Measurements from ENCODE around the gene NEMP2.

NEMP2 gene

GRCh38 chr2:190554357-190555006 is 20.0 kb upstream of the NEMP2 start:
- no peak for DNase-seq

- no peak for DNase-seq
Measured at GRCh38 chr2:190553254-190553653, 18.7 kb upstream of the NEMP2 start.

GRCh38 chr2:190551928-190552327 is 17.4 kb upstream of the NEMP2 start:
- DNase-seq, result no peak

GRCh38 chr2:190550137-190550536 is 15.6 kb upstream of the NEMP2 start:
- DNase-seq, result no peak

DNA sequence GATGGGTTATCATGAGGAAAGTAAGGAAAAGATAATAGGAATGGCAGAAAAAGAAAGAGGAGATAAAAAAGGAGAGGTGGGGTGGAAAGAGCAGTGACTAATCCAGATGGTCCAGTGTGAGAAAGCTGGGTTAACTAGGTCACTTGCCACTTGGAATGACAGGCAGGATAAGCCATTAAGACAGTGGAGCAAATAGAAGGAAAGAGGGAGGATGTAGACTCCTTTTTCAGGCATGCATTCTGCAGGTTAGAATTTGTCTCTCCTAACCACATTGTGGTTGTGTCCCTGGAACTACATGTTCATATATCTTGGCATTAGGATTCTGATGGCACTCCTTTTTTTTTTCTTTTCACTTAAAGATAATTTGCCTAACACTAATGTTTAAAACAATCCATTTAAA is 13.4 kb upstream of the NEMP2 start:
- no peak for DNase-seq

DNA sequence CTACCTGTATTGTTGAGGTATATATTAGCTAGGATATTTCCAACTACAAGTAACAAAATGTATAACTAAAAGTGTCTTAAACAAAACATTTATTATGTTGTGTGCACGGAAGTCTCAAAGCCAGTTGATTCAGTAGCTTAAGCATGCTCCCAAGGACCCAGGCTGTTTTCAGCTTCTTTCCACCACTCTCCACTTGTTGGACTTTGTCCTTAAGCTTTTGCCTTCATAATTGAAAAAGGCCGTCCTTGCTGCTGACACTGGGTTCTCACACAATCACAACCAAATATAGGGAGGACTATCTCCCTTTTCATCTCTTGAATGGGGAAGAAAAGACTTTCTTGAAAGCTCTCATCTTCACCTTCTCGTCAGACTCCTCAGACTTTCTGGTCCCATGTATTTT is 12.2 kb upstream of the NEMP2 start:
- DNase-seq, result no peak

- no peak for DNase-seq
Measured at GRCh38 chr2:190545555-190546385, 11.2 kb upstream of the NEMP2 start.

GRCh38 chr2:190545093-190545492 is 10.6 kb upstream of the NEMP2 start:
- DNase-seq, result no peak

GRCh38 chr2:190540048-190540447 is 5.5 kb upstream of the NEMP2 start:
- no peak for DNase-seq

DNA sequence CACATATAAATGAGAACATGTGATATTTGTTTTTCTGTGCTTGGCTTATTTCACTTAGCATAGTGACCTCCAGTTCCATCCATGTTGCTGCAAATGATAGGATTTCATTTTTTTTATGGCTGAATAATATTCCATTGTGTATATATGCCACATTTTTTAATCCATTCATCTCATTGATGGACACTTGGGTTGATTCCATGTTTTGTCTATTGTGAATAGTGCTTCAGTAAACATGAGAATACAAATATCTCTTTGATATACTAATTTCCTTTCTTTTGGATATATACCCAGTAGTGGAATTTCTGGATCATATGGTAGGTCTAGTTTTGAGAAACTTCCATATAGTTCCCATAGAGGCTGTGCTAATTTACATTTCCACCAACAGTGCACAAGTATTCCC is 3.7 kb upstream of the NEMP2 start:
- no peak for DNase-seq

GRCh38 chr2:190537765-190538164 is 3.2 kb upstream of the NEMP2 start:
- DNase-seq, result no peak

- DNase-seq, result no peak
Measured at GRCh38 chr2:190535586-190535985, 1.1 kb upstream of the NEMP2 start.

GRCh38 chr2:190535121-190535439 is 558 bp upstream of the NEMP2 start:
- DNase-seq, result no peak

- DNase-seq, result peak; percentile 56
Measured at GRCh38 chr2:190533968-190534309, 583 bp downstream of the NEMP2 start.

DNA sequence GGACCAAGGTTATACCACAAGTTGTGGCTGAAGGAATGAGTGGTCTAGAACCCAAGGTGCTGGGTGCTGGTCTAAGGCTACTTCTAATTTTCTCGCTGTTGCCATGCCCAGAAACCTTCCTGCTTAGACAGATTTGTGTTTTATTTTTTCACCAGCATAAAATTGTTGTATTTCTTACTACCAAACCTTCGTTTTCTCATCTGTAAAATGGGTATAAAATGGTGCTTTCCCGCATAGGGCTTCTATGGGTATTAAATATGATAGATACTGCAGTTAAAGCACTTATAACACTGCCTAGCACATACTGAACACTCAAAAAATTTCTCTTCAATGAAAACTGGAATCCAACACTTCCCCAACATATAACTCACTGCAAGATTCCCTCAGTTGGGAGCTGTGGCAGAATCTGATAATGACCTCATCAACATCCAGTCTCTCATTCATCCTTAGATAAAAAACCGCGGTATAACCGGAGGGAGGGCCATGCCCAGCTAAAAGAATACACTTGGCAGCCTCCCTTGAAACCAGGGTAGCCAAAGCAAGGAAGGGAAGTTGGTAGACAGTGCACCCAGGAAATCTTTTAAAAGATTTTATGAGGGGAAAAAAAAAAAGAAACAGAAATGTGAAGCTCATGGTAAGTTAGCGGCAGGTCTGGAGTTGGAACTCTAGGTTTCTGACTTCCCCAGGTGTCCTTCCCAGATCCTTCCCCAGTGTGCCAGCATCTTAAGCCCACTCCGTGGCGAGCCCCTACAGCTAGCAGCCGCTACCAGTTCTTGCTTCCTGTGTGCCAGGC is 1.2 kb downstream of the NEMP2 start:
- no peak for DNase-seq

DNA sequence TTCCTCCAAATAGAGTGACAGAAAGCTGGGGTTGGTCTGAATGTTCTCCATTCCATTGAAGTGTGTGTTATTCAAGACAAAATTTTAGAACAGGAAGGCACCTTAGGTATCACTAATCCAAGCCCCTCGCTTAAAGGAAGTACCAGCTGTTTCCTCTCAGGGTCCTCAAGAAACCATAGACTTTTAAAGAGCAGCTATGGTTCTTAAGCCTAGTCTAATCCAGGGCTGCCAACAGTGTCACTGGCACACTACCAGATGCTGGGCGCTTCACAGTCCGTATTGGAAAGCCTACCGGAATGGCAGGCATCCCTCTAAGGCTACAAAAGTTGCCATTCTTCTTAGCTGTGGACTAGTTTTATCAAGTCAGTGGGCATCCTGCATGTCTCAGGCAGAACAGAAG is 1.9 kb downstream of the NEMP2 start:
- no peak for DNase-seq

DNA sequence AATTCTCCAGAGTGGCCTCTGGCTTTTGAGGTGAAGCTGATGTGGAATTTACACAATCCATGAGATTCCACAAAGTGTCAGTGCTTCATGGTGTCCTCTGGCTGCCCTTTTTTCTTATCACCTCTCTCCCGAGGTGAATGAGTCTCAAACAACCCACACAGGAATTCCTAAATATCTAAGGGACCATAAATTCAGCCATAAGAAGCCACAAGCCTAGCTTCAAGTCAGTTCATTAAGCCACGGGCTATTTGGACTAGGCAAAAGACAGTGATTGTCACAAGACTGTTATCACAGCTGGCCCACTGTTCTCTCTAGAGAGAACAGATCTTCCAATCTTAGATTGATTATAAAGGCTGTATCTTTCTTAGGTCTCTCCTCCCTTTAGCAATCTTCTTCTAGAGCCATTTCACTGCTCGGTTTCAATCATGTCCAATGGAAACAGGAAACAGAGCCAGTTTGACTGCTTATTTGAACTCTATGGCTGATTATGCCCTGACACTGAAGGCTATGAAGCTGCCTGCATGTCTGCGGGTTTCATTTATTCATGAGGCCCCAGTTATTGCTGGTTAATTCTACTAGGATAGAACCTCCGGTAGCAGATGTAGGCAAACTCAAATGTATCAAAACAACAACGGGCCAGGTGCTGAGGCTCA is 4.1 kb downstream of the NEMP2 start:
- DNase-seq, result no peak

- no peak for DNase-seq
Measured at GRCh38 chr2:190529486-190530247, 4.9 kb downstream of the NEMP2 start.

DNA sequence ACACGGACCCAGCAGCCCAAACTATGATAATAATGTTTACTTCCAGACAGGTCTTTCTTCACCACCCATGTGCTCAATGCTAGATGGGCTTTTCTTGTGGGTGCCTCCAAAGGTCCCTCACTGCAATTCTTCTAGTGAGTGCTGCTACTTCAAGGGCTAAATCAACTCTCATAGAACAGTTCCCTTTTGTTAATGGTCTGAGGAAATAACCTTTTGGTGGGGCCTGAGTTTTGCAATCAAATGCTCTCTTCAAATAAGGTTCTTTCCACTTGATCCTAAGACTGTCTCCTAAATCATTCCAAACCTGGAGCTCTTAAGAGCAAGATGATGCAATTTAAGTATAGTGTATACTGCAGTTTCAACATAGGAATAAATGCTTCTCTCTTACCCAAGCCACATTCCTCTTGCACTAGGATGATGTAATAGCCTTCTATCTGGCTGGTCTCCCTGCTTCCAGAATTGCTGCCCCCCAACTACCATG is 6.0 kb downstream of the NEMP2 start:
- DNase-seq, result no peak

- no peak for DNase-seq
Measured at GRCh38 chr2:190527918-190528317, 6.6 kb downstream of the NEMP2 start.

DNA sequence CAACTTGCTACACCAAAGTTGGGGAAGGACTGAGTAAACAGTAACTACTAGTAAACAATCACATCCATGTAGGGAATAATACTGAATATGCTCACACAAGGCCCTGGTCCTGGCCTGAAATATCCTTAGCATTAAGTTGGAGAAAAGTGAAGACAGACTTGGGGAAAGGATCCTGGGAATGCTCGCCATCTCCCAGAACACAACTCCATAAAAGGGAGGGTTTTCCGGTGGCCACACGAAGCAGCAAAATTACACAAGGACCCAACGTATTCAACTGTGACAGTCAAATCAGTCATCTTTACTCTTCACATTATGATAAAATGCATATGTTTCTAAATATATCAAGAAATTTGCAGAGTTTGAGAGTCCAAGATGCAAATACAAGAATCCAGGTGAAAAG is 7.3 kb downstream of the NEMP2 start:
- DNase-seq, result no peak

- no peak for DNase-seq
Measured at GRCh38 chr2:190526105-190526750, 8.3 kb downstream of the NEMP2 start.

All from activated T-cell treated with anti-CD3 and anti-CD28 coated beads, Interleukin-2, amount 50 U/mL, for 1 hour (primary cell).